ENCODE results near the gene PARP1. TPM values are rescaled to one million over a fixed set of nuclear protein-coding genes. Genes with fewer than 3 reads are reported as not detected.

Gene PARP1
- total and polyA plus RNA-seq, 7 donors, result 16.4 to 168 (median 107) TPM

GRCh38 chr1:226422478-226422877 lies 14.6 kb upstream of the PARP1 start:
- TF ChIP-seq POLR2AphosphoS5 (IDR thresholded peaks at IDR 0.05) (no peak), EP300 (IDR thresholded peaks at IDR 0.05) (no peak), POLR2A (IDR thresholded peaks at IDR 0.05) (no peak)
- TF ChIP-seq, protein P1, sequence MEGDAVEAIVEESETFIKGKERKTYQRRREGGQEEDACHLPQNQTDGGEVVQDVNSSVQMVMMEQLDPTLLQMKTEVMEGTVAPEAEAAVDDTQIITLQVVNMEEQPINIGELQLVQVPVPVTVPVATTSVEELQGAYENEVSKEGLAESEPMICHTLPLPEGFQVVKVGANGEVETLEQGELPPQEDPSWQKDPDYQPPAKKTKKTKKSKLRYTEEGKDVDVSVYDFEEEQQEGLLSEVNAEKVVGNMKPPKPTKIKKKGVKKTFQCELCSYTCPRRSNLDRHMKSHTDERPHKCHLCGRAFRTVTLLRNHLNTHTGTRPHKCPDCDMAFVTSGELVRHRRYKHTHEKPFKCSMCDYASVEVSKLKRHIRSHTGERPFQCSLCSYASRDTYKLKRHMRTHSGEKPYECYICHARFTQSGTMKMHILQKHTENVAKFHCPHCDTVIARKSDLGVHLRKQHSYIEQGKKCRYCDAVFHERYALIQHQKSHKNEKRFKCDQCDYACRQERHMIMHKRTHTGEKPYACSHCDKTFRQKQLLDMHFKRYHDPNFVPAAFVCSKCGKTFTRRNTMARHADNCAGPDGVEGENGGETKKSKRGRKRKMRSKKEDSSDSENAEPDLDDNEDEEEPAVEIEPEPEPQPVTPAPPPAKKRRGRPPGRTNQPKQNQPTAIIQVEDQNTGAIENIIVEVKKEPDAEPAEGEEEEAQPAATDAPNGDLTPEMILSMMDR (IDR thresholded peaks at IDR 0.05), result no peak
- Histone ChIP-seq H3K4me1 (peaks cover 0 to 7% (median 3%) of the 10 kb centered on the region in 4 donors), H3K27ac (no peak overlapping the region), H3K9me3 (no peaks in the 10 kb centered on the region), H3K4me3 (no peak overlapping the region), H3K27me3 (no peaks in the 10 kb centered on the region), H3K36me3 (no peaks in the 10 kb centered on the region)
- intact Hi-C loops (cut with DNase I), result loop anchor here (10.0 kb wide), 2 partner anchors 182 to 402 kb away; no protein-coding TSS in a partner anchor
- 97% methylated on average over 6 of the region's 6 CpGs for WGBS, 2 donors
- no peak for DNase-seq

GRCh38 chr1:226420897-226421296 lies 13.0 kb upstream of the PARP1 start:
- Histone ChIP-seq H3K4me1 (peaks cover 0 to 7% (median 3%) of the 10 kb centered on the region in 4 donors), H3K4me3 (no peak overlapping the region), H3K36me3 (no peaks in the 10 kb centered on the region), H3K9me3 (no peaks in the 10 kb centered on the region), H3K27me3 (no peaks in the 10 kb centered on the region), H3K27ac (no peak overlapping the region)
- intact Hi-C loops (cut with DNase I), result loop anchor here (10.0 kb wide), 2 partner anchors 184 to 404 kb away; no protein-coding TSS in a partner anchor
- 77 to 84% methylated on average over 3 of the region's 3 CpGs for WGBS, 2 donors
- TF ChIP-seq, protein P1 (IDR thresholded peaks at IDR 0.05), result no peak
- TF ChIP-seq POLR2A (IDR thresholded peaks at IDR 0.05) (no peak), EP300 (IDR thresholded peaks at IDR 0.05) (no peak), POLR2AphosphoS5 (IDR thresholded peaks at IDR 0.05) (no peak)
- DNase-seq, result no peak

DNA sequence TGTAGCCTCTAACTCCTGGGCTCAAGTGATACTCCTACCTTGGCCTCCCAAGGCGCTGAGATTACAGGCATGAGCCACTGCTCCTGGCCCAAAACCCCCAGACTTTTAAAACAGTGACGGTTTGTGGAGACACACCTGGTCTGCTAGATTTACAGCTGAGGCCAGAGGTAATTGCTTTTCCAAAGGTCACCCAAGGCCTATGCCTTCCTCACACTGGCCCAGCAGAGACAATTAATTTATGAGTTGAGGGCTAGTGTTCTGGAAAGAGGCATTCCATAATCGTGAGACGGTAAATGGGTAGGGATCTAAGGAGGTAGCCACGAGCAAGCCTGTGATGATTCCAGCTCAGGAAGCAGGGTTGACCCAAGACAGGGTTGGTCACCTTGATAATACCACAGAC lies 12.4 kb upstream of the PARP1 start:
- no peak overlapping the region for H3K27ac ChIP-seq
- intact Hi-C loops (cut with DNase I), result loop anchor here (10.0 kb wide), 2 partner anchors 184 to 404 kb away; no protein-coding TSS in a partner anchor
- no peaks in the 10 kb centered on the region for H3K9me3 ChIP-seq
- H3K36me3 ChIP-seq, result no peaks in the 10 kb centered on the region
- no peak for DNase-seq
- 38 to 73% methylated on average over 5 of the region's 5 CpGs for WGBS, 2 donors
- H3K4me1 ChIP-seq, result peaks cover 0 to 6% (median 2%) of the 10 kb centered on the region in 4 donors
- no peaks in the 10 kb centered on the region for H3K27me3 ChIP-seq
- no peak overlapping the region for H3K4me3 ChIP-seq
- TF ChIP-seq POLR2A (IDR thresholded peaks at IDR 0.05) (no peak), POLR2AphosphoS5 (IDR thresholded peaks at IDR 0.05) (no peak), EP300 (IDR thresholded peaks at IDR 0.05) (no peak)
- TF ChIP-seq, protein P1 (IDR thresholded peaks at IDR 0.05), result no peak

GRCh38 chr1:226419284-226420029 lies 11.6 kb upstream of the PARP1 start:
- H3K4me3 ChIP-seq, result no peak overlapping the region
- no peak for DNase-seq
- no peak overlapping the region for H3K27ac ChIP-seq
- no peaks in the 10 kb centered on the region for H3K4me1 ChIP-seq
- intact Hi-C loops (cut with DNase I), result loop anchor here (10.0 kb wide), 2 partner anchors 185 to 405 kb away; no protein-coding TSS in a partner anchor
- no peaks in the 10 kb centered on the region for H3K36me3 ChIP-seq
- no peaks in the 10 kb centered on the region for H3K9me3 ChIP-seq
- WGBS, 2 donors, result 88 to 90% methylated on average over 11 of the region's 11 CpGs
- TF ChIP-seq EP300 (IDR thresholded peaks at IDR 0.05) (no peak), POLR2A (IDR thresholded peaks at IDR 0.05) (no peak), POLR2AphosphoS5 (IDR thresholded peaks at IDR 0.05) (no peak)
- TF ChIP-seq, protein P1 (IDR thresholded peaks at IDR 0.05), result no peak
- no peaks in the 10 kb centered on the region for H3K27me3 ChIP-seq

Measured in sigmoid colon (tissue), 7 donors.